Rectal smooth muscle tissue (tissue), 1 donor: ENCODE measurements around the gene EPS8.
"Not testable (repeated sequence)": the region's sequence is repeated elsewhere in the genome, so short reads cannot be mapped to it uniquely, and the experiment has no call there.

ENCODE experiments used
- H3K27ac ChIP-seq: one replicate; pipeline ENCODE4 v1.7.0; 2013; ENCODE audit warnings: low read depth, low read length, inconsistent platforms
- H3K27me3 ChIP-seq: one replicate; pipeline ENCODE4 v1.7.0; 2013; ENCODE audit warnings: low read length; ENCODE audit not compliant: control insufficient read depth, insufficient read depth
- H3K36me3 ChIP-seq: one replicate; pipeline ENCODE4 v1.7.0; 2013; ENCODE audit warnings: low read length; ENCODE audit not compliant: control insufficient read depth, insufficient read depth
- H3K4me1 ChIP-seq: one replicate; pipeline ENCODE4 v1.7.0; 2013; ENCODE audit warnings: low read length; ENCODE audit not compliant: control insufficient read depth, insufficient read depth
- H3K4me3 ChIP-seq: one replicate; pipeline ENCODE4 v1.7.0; 2013; ENCODE audit warnings: low read length
- H3K9ac ChIP-seq: one replicate; pipeline ENCODE4 v1.7.0; 2013; ENCODE audit warnings: low read length

EPS8 gene

DNA sequence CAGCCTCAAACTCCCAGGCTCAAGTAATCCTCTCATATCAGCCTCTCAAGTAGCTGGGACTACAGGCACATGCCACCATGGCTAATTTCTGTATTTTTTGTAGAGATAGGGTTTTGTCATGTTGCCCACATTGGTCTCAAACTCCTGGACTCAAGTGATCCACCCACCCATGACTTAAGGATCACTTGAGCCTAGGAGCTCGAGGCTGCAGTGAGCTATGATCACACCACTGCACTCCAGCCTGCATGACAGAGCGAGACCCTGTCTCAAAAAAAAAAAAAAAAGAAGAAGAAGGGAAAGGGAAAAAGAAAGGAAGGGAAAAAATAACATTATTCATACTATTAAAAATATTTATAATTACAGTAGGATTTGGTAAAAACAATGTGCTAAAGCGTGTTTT lies 19.2 kb downstream of the EPS8 start:
- no peak overlapping the region for H3K4me3 ChIP-seq
- H3K4me1 ChIP-seq: peaks cover 3% of the 10 kb centered on the region
- H3K27ac ChIP-seq: no peak overlapping the region
- H3K9ac ChIP-seq: no peak overlapping the region
- no peaks in the 10 kb centered on the region for H3K27me3 ChIP-seq
- H3K36me3 ChIP-seq: no peaks in the 10 kb centered on the region

DNA sequence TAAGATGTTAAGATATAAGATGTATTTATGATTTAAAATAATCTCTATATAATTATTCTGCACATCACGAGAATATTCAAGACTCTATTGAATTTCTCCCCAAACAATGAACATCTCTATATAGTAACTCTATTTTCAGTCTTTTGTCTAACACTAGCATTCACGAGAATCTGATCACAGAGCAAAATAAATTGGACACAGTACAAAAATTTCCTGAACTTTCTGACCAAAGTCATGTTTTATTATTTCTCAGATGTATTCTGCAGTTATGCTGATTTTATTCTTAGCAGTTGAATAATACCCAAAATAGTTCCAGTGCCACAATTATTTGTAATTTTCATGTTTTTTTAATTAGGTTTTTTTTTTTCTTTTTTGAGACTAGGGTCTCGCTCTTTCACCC lies 19.6 kb downstream of the EPS8 start:
- Histone ChIP-seq H3K9ac (no peak overlapping the region), H3K4me3 (no peak overlapping the region), H3K27ac (no peak overlapping the region), H3K4me1 (peaks cover 3% of the 10 kb centered on the region), H3K27me3 (no peaks in the 10 kb centered on the region), H3K36me3 (no peaks in the 10 kb centered on the region)

DNA sequence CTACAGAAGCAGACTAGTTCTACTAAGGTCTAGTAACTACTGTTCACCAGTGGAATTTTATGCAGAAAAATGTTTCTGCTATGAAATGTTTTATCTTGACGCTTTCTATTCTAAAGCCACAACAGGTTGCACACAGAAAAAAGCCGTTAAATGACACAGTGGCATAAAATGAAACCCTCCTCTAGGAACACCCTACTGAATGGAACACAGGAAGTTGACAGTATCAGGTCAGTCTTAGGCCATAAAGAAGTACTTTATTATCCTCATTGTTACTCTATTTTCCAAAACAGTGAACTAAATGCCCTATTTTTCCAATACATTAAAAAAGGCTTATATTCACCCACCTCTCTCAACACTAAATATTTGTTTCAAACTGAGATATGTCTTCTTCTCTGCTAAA lies 21.9 kb downstream of the EPS8 start:
- H3K27me3 ChIP-seq: no peaks in the 10 kb centered on the region
- no peak overlapping the region for H3K4me3 ChIP-seq
- no peak overlapping the region for H3K9ac ChIP-seq
- no peak overlapping the region for H3K27ac ChIP-seq
- peaks cover 3% of the 10 kb centered on the region for H3K4me1 ChIP-seq
- H3K36me3 ChIP-seq: no peaks in the 10 kb centered on the region

DNA sequence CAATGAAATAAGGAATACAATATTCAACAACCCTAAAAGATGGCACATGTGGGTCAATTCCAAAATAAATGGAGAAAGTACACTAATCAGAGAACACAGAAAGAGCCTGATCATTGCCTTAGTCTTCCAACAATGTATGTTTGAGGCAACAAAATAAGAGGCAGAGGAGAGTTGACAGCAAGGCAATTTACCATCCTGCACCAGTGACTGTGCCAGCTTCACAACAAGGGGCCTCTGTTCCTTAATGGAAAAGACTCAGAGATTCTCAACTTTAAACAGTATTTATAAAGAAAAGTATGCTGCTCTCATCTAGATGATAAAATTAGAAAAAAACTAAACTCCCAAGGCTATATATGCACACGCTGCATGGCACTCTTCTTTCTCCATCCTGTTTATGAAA lies 25.9 kb downstream of the EPS8 start:
- Histone ChIP-seq H3K4me1 (no peaks in the 10 kb centered on the region), H3K9ac (no peak overlapping the region)

DNA sequence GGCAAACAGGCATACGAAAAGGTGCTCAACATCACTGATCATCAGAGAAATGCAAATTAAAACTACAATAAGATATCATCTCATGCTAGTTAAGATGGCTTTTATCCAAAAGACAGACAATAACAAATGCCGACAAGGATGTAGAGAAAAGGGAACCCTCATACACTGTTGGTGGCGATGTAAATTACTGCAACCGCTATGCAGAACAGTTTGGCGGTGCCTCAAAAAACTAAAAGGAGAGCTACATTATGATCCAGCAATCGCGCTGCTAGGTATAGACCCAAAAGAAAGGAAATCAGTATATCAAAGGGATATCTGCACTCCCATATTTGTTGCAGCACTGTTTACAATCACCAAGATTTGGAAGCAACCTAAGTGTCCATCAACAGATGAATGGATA lies 27.0 kb downstream of the EPS8 start:
- H3K4me1 ChIP-seq: not testable (repeated sequence)

More for the DNA sequence above, 25.9 kb downstream of the EPS8 start:
- Histone ChIP-seq H3K27ac (no peak overlapping the region), H3K4me3 (no peak overlapping the region), H3K36me3 (no peaks in the 10 kb centered on the region), H3K27me3 (no peaks in the 10 kb centered on the region)

DNA sequence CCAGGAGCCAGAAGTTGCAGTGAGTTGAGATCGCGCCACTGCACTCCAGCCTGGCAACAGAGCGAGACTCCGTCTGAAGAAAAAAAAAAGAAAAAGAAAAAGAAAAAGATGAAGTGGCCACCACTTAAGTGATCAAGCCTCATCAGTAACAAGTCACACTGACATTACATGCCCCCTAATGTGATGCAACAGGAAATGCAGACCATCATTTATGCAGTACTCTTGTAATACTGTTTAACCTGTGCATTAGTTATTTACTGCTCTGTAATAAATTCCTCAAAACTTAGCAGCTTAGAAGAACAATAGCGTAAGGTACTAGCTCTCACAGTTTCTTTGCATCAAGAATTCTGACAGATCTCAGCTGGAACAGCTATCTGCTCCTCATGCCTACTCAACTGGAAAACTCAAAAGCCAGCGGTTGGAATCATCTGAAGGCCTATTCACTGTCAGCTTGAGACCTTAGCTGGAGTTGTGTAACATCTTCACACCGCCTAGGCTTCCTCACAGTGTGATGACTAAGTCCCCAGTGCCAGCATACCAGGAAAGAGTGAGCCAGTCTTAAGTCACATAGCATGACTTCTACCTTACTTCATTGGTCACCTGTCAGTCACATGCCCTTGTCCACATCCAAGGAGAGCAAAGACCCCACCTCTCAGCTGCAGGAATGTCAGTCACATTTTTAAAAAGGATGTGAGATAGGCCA lies 31.5 kb downstream of the EPS8 start:
- H3K9ac ChIP-seq: no peak overlapping the region
- peaks cover 6% of the 10 kb centered on the region for H3K4me1 ChIP-seq
- H3K27ac ChIP-seq: no peak overlapping the region
- no peak overlapping the region for H3K4me3 ChIP-seq
- no peaks in the 10 kb centered on the region for H3K27me3 ChIP-seq
- H3K36me3 ChIP-seq: no peaks in the 10 kb centered on the region

More for the DNA sequence above, 27.0 kb downstream of the EPS8 start:
- H3K27me3 ChIP-seq, H3K9ac ChIP-seq, H3K4me3 ChIP-seq, H3K27ac ChIP-seq, H3K36me3 ChIP-seq: not testable (repeated sequence)

DNA sequence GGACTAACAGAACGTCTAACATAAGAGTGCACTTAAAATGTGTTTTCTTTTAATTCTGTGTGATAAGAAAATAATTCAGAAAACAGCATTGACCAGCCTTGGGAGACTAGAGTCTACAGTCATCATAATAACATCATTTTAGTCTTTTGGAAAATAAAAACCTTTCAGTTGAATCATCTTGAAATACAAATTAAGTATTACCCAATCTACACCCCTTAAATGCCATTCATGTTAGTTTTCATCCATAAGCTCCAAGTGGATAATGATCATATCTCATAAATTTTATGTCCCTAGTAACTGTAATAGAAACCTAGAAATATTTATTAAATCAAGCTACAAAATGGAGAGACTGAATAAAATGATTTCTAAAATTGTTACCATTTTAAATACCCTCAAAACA lies 32.4 kb downstream of the EPS8 start:
- Histone ChIP-seq H3K27ac (no peak overlapping the region), H3K9ac (no peak overlapping the region), H3K4me1 (peaks cover 6% of the 10 kb centered on the region), H3K36me3 (no peaks in the 10 kb centered on the region), H3K27me3 (no peaks in the 10 kb centered on the region), H3K4me3 (no peak overlapping the region)

DNA sequence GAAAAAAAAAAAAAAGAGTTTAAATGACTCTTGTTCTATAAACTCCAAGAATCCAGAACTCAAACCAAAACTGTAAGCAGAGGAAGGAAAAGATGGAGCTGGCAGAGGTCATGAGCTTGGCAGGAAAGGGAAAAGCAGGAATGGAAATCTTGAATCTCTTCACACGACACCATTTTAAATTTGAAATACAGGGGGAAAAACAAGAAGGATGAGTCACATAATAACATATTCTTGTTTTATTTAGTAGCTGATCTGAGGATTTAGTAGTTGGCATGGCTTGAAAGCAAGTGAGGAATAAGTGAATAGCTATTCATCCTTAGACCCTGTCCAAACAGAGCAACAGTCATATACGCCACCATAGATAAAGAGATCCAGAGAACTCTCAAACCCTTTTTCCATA lies 35.0 kb downstream of the EPS8 start:
- H3K9ac ChIP-seq: no peak overlapping the region
- H3K36me3 ChIP-seq: no peaks in the 10 kb centered on the region
- peak overlapping the region; percentile 16 for H3K27ac ChIP-seq
- peaks cover 8% of the 10 kb centered on the region for H3K4me1 ChIP-seq
- H3K27me3 ChIP-seq: no peaks in the 10 kb centered on the region
- H3K4me3 ChIP-seq: no peak overlapping the region

DNA sequence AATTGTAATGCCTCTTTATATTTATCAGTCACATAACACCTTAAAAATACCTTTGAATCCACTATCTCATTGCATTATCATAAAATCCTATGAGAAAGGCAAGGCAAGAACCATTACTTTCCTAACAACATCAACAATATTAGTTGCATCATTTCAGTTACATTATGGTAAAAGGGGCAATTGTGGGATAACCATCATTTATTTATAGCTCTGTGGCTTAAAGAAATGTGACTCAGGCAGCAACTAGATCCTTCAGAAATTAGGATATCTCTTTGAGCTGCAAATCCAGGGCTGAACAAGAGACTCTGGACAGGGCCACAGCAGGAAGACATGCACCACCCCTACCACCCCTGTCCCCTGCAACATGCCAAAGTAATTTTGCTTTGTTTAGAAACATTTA lies 36.4 kb downstream of the EPS8 start:
- Histone ChIP-seq H3K4me1 (peaks cover 8% of the 10 kb centered on the region), H3K36me3 (no peaks in the 10 kb centered on the region), H3K4me3 (no peak overlapping the region), H3K9ac (no peak overlapping the region), H3K27me3 (no peaks in the 10 kb centered on the region), H3K27ac (no peak overlapping the region)

DNA sequence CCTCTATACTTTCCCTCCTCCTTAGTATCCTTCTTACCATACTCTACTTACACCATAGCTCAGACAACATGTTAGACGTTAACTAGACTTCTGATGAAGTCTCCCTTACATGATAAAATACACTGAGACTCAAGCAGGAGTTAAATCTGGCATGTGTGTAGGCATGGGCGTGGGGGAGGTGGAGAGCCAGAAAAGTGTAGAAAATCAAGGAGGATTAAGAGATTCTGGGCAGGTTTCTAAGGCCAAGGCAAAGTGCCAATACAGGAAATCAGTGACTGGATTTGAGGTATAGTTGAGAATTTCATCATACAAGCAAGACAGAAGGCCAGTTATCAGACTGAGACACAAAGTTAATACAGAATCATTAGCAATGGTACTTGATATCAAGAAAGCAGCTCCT lies 37.4 kb downstream of the EPS8 start:
- Histone ChIP-seq H3K4me1 (peaks cover 8% of the 10 kb centered on the region), H3K9ac (no peak overlapping the region), H3K27ac (no peak overlapping the region), H3K36me3 (no peaks in the 10 kb centered on the region), H3K4me3 (no peak overlapping the region), H3K27me3 (no peaks in the 10 kb centered on the region)

DNA sequence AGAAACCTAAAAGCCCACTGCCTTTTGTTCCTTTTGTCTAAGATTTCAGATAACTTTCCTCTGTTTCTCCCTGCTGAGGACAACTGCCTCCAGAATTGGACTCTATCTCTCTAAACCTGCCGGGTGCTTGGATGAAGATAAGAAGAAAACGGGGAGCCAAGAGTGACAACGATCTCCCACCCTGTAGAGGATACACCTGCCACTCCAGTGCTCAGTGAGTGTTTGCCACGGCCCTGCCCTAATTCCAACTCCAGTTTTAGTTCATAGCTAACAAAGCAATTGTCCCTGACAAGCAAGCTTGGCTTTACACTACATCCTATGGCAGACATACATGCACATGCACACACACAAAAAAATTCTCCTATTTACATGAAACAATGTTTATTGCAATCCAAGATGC lies 39.3 kb downstream of the EPS8 start:
- H3K4me1 ChIP-seq: peaks cover 8% of the 10 kb centered on the region
- no peak overlapping the region for H3K9ac ChIP-seq
- no peaks in the 10 kb centered on the region for H3K36me3 ChIP-seq
- H3K27me3 ChIP-seq: no peaks in the 10 kb centered on the region
- H3K27ac ChIP-seq: no peak overlapping the region
- H3K4me3 ChIP-seq: no peak overlapping the region

DNA sequence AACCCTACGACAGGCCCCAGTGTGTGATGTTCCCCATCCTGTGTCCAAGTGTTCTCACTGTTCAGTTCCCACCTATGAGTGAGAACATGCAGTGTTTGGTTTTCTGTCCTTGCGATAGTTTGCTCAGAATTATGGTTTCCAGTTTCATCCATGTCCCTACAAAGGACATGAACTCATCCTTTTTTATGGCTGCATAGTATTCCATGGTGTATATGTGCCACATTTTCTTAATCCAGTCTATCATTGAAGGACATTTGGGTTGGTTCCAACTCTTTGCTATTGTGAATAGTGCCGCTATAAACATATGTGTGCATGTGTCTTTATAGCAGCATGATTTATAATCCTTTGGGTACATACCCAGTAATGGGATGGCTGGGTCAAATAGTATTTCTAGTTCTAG lies 47.3 kb downstream of the EPS8 start:
- H3K27me3 ChIP-seq, H3K4me3 ChIP-seq, H3K9ac ChIP-seq, H3K4me1 ChIP-seq, H3K27ac ChIP-seq, H3K36me3 ChIP-seq: not testable (repeated sequence)

DNA sequence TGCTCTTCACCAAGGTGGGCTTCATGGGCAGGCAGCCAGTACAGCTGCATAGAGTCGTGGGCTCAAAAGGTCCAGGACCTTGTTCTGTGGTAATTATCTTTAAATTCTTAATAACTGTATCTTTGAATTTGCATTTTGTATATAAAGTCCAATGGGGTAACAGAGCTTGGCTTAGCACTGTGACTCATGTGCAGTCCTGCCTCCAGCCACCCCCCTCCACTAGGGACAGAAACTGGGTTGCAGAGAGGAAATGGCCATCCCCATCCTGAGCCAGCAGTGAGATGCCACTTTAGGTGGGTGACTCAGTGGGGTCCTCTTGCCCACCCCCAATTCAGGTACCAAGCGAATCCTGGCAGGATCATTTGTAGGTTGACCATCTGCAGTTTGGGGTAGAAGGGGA lies 48.1 kb downstream of the EPS8 start:
- Histone ChIP-seq H3K27me3 (no peaks in the 10 kb centered on the region), H3K27ac (no peak overlapping the region), H3K4me3 (no peak overlapping the region), H3K4me1 (peaks cover 2% of the 10 kb centered on the region), H3K36me3 (no peaks in the 10 kb centered on the region), H3K9ac (no peak overlapping the region)
